ENCODE measurements around the gene PRR5L.

The PRR5L gene

DNA sequence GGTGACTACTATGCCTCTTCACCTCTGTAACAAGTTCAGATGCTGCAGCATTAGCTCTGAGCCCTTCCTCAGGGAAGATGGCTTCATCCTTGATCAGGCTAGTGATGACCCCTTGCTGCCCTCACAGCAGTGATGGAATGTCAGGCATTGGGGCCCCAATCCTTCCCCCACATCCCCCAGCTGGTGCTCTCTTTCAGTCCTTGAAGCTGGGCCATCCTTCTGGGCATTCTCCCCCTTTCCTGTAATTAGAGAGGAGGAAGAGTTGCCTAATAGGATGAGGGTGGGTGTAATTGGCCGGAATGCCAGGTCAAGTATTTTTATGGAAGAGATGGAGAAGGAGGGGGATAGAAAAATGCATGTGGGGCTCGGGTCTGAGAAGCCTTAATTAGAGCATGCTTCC is 151.4 kb downstream of the PRR5L start:
- no peak for FAIRE-seq

DNA sequence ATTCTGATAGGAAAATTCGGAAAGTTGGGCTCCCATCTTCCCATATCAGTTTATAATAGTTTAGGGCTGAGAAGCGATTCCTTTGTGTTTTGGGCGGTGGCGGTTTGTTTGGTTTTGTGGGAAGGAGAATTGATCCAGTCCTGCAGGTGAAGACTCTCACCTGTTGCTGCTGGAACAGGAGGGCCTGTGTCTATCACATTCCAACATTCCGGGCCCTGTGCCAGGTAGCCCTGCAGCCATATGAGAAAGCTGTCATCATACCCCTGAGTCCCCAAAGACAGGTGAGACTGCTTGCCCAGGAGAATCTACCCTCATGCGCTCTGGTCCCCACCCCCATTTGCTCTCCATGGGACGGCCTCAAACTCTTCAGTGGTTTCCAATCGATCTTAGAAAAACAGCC is 151.9 kb downstream of the PRR5L start:
- no peak for FAIRE-seq

DNA sequence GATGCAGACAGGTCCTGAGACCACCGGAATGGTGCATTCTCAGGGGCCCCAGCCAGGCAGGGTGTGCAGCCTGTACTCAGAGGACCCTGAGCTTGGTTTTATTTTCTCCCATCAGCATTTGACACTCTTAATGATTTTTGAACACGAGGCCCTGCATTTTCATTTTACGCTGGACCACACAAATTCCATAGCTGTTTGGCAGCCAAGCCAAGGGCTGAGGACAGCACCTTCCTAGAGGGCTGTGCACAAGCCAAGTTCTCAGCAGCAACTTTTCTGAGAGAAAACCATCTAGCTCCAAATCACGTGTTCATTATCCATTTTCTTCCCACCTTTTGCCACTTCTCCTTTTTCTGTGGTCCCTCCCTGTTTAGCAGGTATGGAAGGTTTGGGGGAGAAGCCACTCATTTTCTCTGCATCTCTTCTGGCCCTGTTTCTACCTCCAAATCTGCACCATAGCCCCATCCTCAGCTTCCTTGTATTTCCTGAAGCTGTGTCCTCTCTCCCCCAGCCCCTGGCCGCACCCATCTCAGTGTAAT is 153.5 kb downstream of the PRR5L start:
- no peak for FAIRE-seq

DNA sequence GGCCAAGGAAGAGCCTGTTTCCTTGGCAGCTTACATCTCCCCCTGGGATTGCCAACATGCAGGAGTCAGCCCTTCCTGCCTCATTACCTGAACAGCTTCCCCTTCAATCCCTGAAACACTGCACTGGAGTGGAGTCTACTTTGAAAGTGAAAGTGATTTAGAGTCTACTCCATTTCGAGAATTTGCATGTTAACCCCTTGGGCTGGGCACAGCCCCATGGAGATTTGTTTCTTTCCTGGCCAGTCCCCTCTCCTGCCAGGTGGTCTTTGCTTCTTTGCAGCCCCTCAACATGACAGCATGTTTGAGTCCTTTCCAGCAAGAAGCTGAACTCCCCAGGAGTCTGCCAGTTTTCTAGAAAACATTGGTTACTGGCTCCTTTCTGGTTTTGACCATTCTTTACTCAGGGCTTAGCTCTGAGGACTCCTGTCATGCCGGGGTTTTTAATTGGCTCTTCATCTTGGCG is 154.1 kb downstream of the PRR5L start:
- no peak for FAIRE-seq

DNA sequence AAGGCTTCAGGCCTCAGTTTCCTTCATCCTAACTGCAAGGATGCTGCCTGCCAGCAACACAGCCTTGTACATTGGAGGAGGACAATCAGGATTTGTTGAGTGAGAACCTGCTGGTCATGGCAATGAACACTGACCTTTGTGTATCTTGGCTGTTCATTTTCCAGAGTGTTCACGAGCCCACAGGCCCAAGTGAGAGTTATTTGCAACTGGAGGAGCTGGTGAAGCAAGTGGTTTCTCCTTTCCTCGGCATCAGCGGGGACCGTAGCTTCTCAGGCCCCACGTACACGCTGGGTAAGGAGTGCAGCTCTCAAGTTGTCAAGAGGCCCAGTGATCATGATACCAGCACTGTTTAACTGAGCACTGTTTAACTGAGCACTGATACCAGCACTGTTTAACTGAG is 155.0 kb downstream of the PRR5L start:
- no peak for FAIRE-seq

DNA sequence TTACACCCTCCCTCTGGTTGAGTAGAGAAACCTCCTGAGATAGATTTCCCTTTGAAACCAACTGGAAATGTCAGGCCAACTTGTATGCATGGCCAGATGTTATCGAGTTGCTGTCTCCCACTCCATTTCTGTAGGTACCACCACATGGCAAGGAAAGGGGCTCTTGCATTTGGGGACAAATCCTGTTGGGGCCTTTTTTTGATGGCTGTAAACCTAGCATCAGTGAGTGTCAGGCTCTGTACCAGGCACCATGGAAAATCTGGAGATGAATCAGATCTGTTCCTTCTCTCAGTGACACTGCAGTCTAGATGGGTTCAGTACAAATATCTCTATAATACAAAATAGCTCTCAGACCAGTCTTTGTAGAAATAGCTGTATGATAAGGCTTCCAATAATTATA is 155.6 kb downstream of the PRR5L start:
- FAIRE-seq, result no peak

DNA sequence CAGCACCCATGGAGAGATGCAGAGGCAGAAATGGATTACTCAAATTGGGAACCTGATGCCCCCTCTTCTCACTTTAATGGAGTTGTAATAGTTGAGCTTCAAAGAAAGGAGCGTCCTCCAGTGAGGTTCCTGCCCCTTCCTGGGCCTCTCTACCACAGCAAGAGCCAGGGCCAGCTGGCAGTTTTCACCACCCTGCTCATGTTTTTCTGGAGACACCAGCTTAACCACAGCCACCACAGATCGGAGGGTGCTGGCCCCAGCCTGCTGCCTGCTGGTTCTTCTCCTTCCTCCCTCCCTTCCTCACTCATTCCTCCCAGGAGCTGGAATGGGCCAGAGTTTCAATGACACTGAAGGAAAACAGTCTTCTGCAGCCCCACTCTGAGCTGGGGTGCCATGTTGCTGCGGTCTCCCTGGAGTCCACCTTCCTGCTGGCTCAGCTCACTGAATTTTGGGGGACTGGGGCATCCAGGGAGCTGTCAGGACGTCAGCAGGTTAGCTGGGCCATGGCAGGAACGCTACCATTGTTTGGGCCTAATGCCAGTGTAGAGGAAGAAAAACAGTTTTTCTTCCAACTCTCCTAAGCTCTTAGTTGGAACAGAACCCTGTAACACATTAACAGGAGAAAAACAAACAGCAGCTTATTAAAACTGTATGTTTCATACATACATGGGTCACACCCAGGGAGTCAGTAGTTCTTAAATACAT is 156.3 kb downstream of the PRR5L start:
- FAIRE-seq, result no peak

DNA sequence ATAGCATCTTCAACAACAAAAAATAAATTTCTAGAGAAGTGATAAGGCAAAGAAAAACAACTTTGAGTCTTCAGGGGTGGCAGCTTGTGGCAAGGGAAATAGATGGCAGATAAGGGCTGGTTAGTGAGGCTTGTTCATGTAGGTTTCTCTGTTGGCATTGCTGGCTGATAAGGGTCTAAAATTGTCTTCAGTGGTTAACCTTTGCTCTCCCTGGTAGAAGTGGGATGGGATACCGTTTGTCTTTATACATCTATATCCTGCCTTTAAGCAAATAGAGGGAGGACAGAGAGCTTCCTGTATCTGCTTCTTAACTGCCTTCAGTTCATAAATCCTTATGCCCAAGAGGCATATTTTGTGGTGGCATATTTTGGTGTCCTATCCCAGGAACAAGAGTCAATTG is 156.9 kb downstream of the PRR5L start:
- no peak for FAIRE-seq

DNA sequence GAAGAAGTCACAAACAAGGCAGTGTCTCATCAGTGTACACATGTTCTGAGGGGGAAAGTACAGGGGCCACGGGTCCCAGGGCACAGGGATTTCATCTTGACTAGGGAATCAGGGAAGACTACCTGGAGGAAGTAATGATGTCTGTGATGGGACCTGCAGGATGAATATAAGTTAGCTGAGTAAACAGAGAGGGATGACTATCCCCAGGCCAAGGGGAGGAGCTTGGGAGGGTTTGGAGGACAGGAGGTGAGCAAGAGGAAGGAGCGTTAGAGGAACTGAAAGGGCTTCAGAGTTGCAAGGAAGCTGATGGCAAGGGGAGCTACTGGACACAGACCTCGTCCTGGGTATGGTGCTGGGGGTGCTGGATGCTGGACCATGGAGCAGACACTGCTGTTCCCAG is 157.6 kb downstream of the PRR5L start:
- FAIRE-seq, result no peak

DNA sequence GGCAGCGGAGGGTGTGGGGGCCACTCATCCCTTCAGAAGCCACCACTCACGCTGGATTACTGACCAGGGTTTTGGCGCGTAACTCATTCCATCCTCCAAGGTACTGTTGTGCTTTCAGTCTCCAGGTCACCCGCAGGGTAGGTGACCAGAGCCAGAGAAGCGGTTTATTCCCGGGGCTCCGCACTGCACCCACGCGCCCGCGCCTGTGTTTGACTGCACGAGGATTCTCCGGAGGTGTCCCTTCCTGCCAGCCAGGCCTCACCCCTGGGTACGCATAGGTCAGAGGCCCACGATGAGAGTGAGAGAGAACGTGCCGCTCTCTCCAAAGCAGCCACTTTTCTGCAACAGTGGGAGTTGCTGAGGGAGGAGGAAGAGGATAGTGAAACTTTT is 158.5 kb downstream of the PRR5L start:
- no peak for FAIRE-seq

DNA sequence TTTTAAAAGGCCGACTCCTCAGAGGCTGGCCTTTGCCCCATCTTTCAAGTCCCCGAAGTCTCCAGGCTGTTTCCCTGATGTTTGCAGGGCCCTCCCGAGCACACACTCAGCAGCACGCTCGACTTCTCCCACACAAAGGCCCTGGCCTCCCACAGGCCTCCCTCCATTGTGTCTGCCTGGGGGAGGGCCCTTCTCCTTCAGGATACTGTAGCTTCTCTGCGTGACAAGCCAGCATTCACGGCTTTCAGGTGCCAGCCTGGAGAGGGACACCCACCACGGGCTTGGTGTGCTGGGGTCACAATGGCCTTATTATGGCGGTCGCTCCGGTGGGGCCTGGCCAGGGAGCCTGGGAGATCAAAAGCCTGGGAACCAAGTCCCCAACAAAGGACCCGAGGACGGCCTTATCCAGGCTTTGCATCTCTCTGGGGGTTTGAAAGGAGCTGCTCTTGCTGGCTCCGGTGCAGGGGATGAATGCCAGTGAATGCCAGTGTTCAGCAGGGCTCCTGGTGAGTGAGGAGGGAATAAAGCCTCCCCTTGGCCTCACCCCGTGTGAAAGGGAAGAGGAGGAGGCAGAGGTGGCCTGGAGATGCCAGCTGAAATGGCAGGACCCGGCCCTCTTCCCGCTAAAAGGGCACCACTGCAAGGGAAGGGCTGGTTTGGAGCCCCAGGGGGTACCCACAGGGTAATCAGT is 159.0 kb downstream of the PRR5L start:
- no peak for FAIRE-seq

DNA sequence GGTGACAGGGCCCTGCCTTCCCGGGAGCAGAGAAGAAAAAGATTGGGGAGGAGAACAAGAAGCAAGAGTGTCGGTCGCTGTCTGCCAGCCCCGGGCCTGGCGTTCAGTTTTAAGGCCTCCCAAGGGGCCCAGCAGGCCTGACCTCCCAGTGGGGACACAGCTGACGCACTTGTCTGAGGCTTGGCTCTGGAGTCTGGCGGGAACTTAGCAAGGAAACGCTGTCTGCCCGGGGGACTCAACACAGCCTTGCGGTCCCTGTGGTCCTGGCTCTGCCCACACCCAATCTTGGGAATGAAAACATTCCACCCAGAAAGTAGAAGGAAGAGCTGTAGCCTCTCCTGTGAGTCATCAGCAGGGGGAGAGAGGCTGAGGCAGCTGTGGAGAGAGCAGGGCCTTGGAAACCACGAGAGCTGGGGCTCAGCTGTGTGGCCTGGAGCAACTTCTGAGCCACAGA is 159.6 kb downstream of the PRR5L start:
- FAIRE-seq, result no peak

DNA sequence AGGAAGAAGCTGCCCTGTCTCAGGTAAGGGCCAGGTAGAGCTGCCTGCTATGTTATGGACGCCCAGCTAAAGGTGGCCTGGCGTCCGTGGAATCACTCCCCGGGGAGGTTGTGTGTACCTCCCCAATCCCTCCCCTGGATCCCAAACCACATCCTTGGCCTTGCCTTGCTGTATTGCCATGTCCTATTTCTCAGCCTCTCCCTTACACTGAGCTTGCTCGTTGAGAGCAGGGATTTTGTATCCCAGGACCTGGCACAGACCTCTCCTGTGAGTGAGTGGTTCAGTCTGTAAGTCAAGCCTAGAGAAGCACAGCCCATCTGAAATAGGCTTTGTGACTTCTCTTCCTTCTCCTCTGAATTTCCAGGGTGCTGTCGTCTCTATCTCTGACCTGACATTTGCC is 160.1 kb downstream of the PRR5L start:
- FAIRE-seq, result no peak

DNA sequence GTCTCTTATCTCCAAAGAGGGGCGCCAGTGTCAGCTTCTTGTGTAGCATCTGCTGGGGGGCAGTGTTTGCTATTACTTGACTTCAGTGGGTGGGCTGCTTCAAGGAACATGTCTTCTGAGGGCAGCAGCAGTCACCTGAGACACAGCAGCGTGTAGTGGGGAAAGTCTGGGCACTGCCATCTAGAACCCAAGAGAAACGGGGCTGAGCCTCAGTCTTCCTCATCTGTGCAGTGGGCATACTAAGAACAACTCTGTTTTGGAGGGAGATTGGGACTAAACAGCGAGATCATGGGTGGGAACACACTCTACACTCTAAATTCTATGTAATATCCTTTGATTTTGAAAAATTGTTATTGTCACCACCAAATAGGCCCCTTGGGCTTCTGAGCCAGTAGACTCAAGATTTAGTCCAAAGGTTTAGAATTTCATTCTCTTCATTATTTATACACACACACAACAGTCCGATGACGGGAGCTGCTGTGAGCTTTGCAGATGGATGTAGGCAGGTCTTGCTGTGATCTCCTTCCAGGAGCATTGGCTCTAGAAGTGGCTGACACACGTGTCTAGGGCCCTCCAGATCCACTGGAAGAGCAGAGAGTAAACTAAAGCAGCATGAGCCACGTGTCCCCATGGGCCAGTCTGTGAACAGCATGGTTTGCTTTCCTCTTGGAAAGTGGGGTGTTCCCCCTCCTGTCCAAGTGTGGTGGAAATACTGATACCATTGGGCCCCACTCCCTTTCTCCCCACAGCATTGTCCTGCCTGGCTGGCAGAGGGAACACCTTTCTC is 162.2 kb downstream of the PRR5L start:
- FAIRE-seq, result no peak

DNA sequence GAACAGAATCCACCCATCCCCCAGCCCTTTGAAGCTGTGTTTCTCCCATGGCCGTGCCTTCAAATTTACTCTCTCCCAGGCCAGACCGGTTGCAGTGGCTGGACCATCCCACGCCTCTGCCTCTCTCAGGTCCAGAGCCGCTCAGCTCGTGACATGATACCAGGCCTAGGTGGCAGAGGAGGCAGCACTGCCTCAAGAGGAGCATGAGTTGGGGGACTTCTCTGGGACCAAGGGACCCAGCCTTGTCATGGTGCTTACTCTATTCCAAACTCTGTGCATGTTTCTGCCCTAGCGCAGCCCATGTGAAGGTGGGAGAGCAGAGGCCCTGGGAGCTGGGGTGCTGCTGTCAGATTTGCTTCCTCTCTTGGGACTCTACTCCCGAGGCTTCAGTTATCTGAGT is 163.0 kb downstream of the PRR5L start:
- FAIRE-seq, result no peak

DNA sequence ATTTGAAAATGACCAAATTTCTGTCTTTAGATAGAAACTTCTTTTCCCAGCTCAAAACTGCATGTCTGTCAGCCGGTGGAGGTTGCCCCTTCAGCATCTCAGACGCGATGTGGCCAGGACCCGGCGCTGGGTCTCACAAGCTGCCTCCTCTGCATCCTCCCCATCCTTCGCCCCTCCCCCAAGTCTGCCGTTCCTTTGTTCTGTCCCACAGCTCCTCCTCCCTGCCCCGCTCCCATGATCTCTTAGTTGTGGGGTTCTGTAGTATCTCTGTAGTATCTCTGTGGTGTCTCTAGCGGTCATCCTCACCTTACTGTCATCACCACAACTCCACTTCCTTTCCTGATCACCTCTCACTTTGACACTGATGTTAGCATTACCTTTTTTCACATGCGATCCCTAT is 164.1 kb downstream of the PRR5L start:
- no peak for FAIRE-seq

DNA sequence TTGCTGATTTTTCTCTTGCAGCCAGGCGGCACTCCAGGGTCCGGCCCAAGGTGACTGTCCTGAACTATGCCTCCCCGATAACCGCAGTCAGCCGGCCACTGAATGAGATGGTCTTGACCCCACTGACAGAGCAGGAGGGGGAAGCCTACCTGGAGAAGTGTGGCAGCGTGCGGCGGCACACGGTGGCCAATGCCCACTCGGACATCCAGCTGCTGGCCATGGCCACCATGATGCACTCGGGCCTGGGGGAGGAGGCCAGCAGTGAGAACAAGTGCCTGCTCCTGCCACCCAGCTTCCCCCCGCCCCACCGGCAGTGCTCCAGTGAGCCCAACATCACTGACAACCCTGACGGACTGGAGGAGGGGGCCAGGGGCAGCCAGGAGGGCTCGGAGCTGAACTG is 166.2 kb downstream of the PRR5L start:
- no peak for FAIRE-seq

DNA sequence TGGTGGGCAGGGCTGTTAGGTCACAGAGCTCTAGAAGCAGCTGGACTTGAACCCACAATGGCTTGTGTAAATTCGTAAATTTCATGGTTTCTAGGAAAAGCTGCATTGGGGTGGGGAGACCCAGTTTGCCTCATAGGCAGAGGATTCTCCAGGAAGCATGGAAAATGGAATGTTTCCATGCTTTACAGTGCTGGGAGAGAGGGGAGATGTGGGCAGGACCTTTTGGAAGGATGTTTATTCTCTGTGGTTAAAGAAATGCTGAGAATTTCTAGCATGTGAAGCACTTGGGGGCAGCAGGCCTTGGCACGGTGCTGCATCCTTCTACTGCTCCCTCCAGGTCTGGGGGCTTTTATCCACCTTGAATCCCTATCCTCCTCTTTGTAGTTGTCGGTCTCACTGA is 167.7 kb downstream of the PRR5L start:
- no peak for FAIRE-seq

DNA sequence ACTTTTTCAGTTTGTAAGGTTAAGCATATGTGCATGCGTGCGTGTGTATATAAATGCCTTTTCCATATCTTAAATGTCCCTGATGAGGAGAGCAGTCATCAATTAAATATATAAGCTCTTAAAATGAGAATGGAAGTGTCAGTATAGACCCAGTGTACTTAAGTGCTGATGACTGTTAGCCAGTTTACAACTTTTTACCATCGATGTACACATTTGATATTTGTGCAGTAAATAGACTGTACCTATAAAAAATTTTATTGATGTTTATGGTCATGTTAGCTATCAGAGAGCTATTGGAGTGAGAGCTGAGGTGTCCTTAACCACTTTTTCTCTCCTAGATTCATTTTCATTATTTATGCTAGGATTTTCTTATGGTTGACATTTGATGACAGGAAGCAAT is 168.6 kb downstream of the PRR5L start:
- no peak for FAIRE-seq

DNA sequence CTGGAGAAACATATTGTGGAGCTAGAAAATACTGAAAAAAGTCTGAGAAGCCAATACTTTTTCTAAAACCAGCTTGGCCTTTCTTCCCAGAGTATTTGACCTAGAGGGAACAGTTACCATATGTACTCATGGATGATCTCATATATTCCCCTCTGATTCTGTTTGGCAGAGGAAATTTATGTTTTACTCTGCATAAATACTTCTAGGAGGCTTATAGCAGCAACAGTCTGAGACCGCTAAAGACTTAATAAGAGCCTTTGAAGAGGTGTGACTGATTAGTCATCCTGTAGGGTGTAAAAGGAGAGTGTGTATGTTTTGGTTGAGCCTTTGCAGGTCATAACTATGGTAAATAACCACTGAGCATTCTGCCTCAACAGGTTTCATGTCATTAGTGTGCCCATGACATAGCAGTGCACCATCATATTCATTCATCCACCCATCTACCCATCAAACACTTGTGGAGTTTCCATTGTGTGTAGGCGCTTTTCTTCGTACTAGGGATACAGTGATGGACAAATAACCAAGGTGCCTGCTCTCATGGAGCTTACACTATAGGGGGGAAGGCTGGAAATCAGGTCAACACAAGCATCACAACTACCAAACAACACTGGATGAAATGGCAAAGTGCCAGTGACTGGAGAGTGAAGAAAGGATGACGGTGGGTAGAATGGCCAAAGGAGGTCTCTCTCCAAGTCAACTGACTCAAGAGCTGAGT is 169.5 kb downstream of the PRR5L start:
- FAIRE-seq, result no peak

DNA sequence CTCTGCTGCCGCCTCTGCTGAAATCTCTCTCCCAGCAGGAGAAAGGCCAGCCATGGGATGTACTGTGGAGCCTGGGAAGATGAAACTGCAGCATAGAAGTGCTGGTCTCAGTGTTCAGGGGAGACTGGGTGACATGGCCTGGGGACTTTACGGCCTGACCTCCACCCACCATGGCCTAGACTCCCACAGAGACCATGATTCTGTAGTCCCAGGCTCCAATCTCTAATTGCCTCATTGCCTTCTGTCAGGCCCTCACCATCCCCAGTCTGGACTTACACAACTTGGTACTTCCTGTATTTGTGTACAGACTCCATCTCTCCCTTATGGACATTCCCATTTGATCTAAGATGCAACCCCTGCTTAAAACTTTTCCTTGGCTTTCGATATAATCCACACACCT is 170.9 kb downstream of the PRR5L start:
- FAIRE-seq, result no peak

DNA sequence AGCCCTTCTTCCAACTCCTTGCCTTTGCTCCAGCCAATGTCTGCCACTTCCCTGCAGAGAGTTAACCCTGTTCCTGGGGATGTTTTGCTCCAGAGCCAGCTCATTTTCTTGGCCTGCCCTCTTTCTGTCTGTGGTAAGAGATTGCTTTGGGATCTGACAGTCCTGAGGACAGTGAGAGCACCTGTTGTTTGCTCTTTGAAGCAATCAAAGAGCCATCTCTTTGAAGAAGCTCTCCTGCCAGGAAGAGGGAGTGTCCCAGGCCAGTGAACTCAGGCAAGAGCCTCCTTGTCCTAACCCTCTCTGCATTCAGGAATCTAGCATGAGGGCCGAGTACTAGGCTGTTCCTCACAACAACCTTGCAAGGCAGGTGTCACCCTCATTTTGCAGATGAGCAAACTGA is 171.8 kb downstream of the PRR5L start:
- no peak for FAIRE-seq

DNA sequence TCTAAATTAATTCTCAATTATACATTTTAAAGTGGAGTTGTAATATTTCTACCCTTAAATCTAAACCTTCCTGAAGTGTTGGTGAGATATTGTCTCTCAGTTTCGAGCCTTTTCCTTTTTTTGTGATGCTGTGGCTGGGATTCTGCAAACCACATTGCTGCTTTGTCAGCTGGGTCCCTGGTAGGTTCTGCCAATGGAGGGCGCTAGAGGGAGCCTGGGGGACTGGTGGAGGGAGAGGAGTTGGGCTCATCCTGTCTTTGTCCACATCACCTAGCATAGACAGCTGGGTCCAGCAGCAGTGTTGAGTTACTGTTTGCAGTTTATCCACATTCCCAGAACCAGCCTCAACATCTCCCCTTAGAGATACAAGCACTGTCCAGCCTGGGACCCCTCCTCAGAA is 173.0 kb downstream of the PRR5L start:
- no peak for FAIRE-seq
